Endothelial cell of umbilical vein (primary cell): Measurements from ENCODE around the gene INPP5F. TPM values are rescaled to one million over a fixed set of nuclear protein-coding genes. Genes with fewer than 3 reads are reported as not detected.

Source experiments
- BruUV-seq: library from RNA; stranded (reverse); fragments of 400-500 nt; replicated peaks from 2 replicates; lab custom pipeline; 2021; lab: Mats Ljungman, UMichigan
- CTCF ChIA-PET: fragments of 300-600, 350-600 bp; sonication (Branson Sonifier 250); formaldehyde crosslinking; loops from one replicate; lab custom pipeline; 2021; ENCODE audit warnings: antibody characterized with exemption, inconsistent platforms; lab: Charles Lee
- POLR2A ChIA-PET: fragments of 300-600, 350-600 bp; sonication (Branson Sonifier 250); formaldehyde crosslinking; loops from one replicate; lab custom pipeline; 2021; ENCODE audit warnings: antibody characterized with exemption, inconsistent platforms; lab: Charles Lee
- DNase-seq: peaks from one replicate; pipeline ENCODE4 v3.0.0-alpha.2; 2011; ENCODE audit warnings: low read depth, low spot score
- FAIRE-seq: peaks from 2 replicates; lab custom pipeline; 2011; peaks lifted over from hg19 to GRCh38; lab: Jason Lieb, UNC
- H2AFZ ChIP-seq: 2 replicates; pipeline ENCODE4 v1.6.0; 2012; ENCODE audit warnings: low read depth, low read length, control low read depth, inconsistent platforms
- H3K27ac ChIP-seq: 2 replicates; pipeline ENCODE4 v1.5.1; 2011; ENCODE audit warnings: low read depth, mild to moderate bottlenecking, control low read depth, low read length, moderate library complexity; ENCODE audit not compliant: insufficient read depth
- H3K27me3 ChIP-seq, 2 experiments: 2 replicates each; pipeline versions ENCODE4 v1.6.0 to v1.6.1; 2011; ENCODE audit warnings: low read length in 2 of 2, mixed read lengths in 1 of 2; ENCODE audit not compliant: control insufficient read depth in 2 of 2, insufficient read depth in 2 of 2
- H3K36me3 ChIP-seq, 2 experiments: 2 replicates in 1 of 2; 3 replicates in 1 of 2; pipeline ENCODE4 v1.5.1; 2011; ENCODE audit warnings: low read length in 2 of 2, mild to moderate bottlenecking in 1 of 2, moderate library complexity in 1 of 2; ENCODE audit not compliant: control insufficient read depth in 2 of 2, insufficient read depth in 2 of 2; ENCODE audit errors: extremely low read depth in 1 of 2
- H3K4me1 ChIP-seq: 3 replicates; pipeline ENCODE4 v1.5.1; 2011; ENCODE audit warnings: mild to moderate bottlenecking, low read length; ENCODE audit not compliant: control insufficient read depth, insufficient read depth; ENCODE audit errors: extremely low read depth
- H3K4me2 ChIP-seq: 2 replicates; pipeline ENCODE4 v1.6.1; 2011; ENCODE audit warnings: low read length, control low read depth, mixed read lengths; ENCODE audit not compliant: insufficient read depth
- H3K4me3 ChIP-seq, 3 experiments: fragments of 200-600 bp in 1 of 3; sonication (generic), shearing (Covaris generic) in 1 of 3; replicated peaks in 1 of 3; 2 replicates each; pipeline ENCODE4 v1.5.1; 2011 to 2016; ENCODE audit warnings: control low read depth in 3 of 3, low read length in 3 of 3, mild to moderate bottlenecking in 2 of 3, inconsistent platforms in 1 of 3, low read depth in 1 of 3, moderate library complexity in 1 of 3; ENCODE audit not compliant: insufficient read depth in 1 of 3
- H3K79me2 ChIP-seq: 2 replicates; pipeline ENCODE4 v1.6.0; 2012; ENCODE audit warnings: low read length, inconsistent platforms; ENCODE audit not compliant: control insufficient read depth, insufficient read depth
- H3K9ac ChIP-seq: replicated peaks from 2 replicates; pipeline ENCODE3; 2011; ENCODE audit warnings: low read length, control low read depth; ENCODE audit not compliant: insufficient read depth; ENCODE audit errors: extremely low read depth
- H3K9me1 ChIP-seq: replicated peaks from 3 replicates; pipeline ENCODE4 v1.6.0; 2011; ENCODE audit warnings: mild to moderate bottlenecking, low read length; ENCODE audit not compliant: control insufficient read depth, insufficient read depth; ENCODE audit errors: extremely low read depth
- H3K9me3 ChIP-seq: replicated peaks from 2 replicates; pipeline ENCODE4 v1.5.1; 2012; ENCODE audit warnings: low read length, inconsistent platforms; ENCODE audit not compliant: control insufficient read depth, insufficient read depth
- H4K20me1 ChIP-seq: replicated peaks from 2 replicates; pipeline ENCODE3; 2011; ENCODE audit warnings: mild to moderate bottlenecking, low read length; ENCODE audit not compliant: control insufficient read depth, insufficient read depth; ENCODE audit errors: extremely low read depth
- EZH2 ChIP-seq: IDR thresholded peaks from 2 replicates; pipeline ENCODE4 v1.6.1; 2012; ENCODE audit warnings: borderline replicate concordance, low read depth, mild to moderate bottlenecking, moderate library complexity, low read length, inconsistent platforms; ENCODE audit not compliant: severe bottlenecking
- FOS ChIP-seq: IDR thresholded peaks from 2 replicates; pipeline ENCODE4 v1.6.1; 2011; ENCODE audit warnings: mild to moderate bottlenecking, low read length, moderate library complexity, borderline replicate concordance; ENCODE audit not compliant: insufficient read depth
- GATA2 ChIP-seq: IDR thresholded peaks from 2 replicates; pipeline ENCODE4 v1.7.0; 2011; ENCODE audit warnings: low read depth, mild to moderate bottlenecking, moderate library complexity, mixed read lengths, low read length; ENCODE audit not compliant: insufficient read length, insufficient read depth
- JUN ChIP-seq: IDR thresholded peaks from 2 replicates; pipeline ENCODE4 v1.6.1; 2011; ENCODE audit warnings: borderline replicate concordance, low read depth; ENCODE audit not compliant: insufficient read length, insufficient read depth
- MYC ChIP-seq: IDR thresholded peaks from one replicate; pipeline ENCODE4 v1.6.1; 2011; ENCODE audit warnings: mild to moderate bottlenecking, low read depth, low read length
- POLR2A ChIP-seq: IDR thresholded peaks from 2 replicates; pipeline ENCODE4 v1.6.1; 2012; ENCODE audit warnings: low read depth, mild to moderate bottlenecking, control low read depth, low read length
- POLR2AphosphoS5 ChIP-seq: IDR thresholded peaks from 2 replicates; pipeline ENCODE4 v1.6.1; 2012; ENCODE audit warnings: low read depth, mild to moderate bottlenecking, control low read depth, low read length, moderate library complexity; ENCODE audit not compliant: insufficient read depth
- dilution Hi-C: fragments of 300-500 bp; cut with MboI; formaldehyde crosslinking; loops from one replicate; pipeline ENCODE4 v1.15.0; 2019; ENCODE audit warnings: low sequenced_read_pairs; ENCODE audit not compliant: extremely low pct_ligation_motif_present
- intact Hi-C: fragments of 100-400 bp; cut with micrococcal nuclease; formaldehyde crosslinking; loops from one replicate; pipeline ENCODE4 v1.10.0; 2022
- polyA plus RNA-seq, 4 experiments: library from polyadenylated mRNA; depleted of rRNA in 3 of 4; stranded (reverse) in 3 of 4; unstranded in 1 of 4; fragments of >200 nt; gene quantifications; 2 replicates each; pipeline versions ENCODE4 v1.2.1 to v1.2.3, GENCODE V29; 2011 to 2012; ENCODE audit warnings: missing spikeins in 1 of 4
- total RNA-seq: library from RNA; stranded (reverse); gene quantifications from 2 replicates; pipeline ENCODE4 v1.2.3, GENCODE V29; 2021
- TF ChIP-seq, protein P1 (sequence below): IDR thresholded peaks from 2 replicates; pipeline ENCODE4 v1.6.1; 2011; ENCODE audit not compliant: insufficient read depth, insufficient read length
- TF ChIP-seq, protein P2 (sequence below), 2 donors: IDR thresholded peaks; 1 replicate in 1 of 2; 2 replicates in 1 of 2; pipeline ENCODE4 v1.5.1; 2011; ENCODE audit warnings: low read length in 2 of 2, mild to moderate bottlenecking in 2 of 2, moderate library complexity in 2 of 2, control low read depth in 1 of 2, inconsistent platforms in 1 of 2, low read depth in 1 of 2; ENCODE audit not compliant: insufficient read depth in 1 of 2; ENCODE audit errors: extremely low read depth in 1 of 2

The INPP5F gene
- total and polyA plus RNA-seq, 2 donors (not counting 3 experiments of a cell fraction or from before 2014, with no cell fraction given) = 6.1 to 20.3 TPM

DNA sequence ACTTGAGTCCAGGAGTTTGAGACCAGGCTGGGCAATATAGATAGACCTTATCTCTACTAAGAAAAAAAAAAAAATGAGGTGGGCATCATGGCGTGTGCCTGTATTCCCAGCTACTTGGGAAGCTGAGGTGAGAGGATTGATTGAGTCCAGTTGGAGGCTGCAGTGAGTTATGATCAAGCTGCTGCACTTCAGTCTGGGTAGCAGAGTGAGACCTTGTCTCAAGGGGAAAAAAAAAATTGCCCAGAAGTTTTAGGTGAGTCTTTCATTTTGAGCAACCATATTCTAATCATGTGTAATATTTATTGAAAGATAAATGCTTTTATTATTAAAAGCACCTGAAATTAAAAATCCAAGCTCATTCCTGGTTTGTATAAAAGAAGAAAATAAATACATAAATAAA, 13.1 kb downstream of the INPP5F start:
- CTCF ChIA-PET = interaction anchor here (1.0 to 2.7 kb wide), 2 partner anchors 12 to 13 kb away, joined by 3 to 25 read pairs; partner anchors contain the start of gene INPP5F
- no peak for TF ChIP-seq EZH2
- TF ChIP-seq FOS = no peak
- TF ChIP-seq, protein P1, sequence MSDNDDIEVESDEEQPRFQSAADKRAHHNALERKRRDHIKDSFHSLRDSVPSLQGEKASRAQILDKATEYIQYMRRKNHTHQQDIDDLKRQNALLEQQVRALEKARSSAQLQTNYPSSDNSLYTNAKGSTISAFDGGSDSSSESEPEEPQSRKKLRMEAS = no peak
- no peak for TF ChIP-seq GATA2
- TF ChIP-seq POLR2AphosphoS5 = no peak
- TF ChIP-seq, protein P2, sequence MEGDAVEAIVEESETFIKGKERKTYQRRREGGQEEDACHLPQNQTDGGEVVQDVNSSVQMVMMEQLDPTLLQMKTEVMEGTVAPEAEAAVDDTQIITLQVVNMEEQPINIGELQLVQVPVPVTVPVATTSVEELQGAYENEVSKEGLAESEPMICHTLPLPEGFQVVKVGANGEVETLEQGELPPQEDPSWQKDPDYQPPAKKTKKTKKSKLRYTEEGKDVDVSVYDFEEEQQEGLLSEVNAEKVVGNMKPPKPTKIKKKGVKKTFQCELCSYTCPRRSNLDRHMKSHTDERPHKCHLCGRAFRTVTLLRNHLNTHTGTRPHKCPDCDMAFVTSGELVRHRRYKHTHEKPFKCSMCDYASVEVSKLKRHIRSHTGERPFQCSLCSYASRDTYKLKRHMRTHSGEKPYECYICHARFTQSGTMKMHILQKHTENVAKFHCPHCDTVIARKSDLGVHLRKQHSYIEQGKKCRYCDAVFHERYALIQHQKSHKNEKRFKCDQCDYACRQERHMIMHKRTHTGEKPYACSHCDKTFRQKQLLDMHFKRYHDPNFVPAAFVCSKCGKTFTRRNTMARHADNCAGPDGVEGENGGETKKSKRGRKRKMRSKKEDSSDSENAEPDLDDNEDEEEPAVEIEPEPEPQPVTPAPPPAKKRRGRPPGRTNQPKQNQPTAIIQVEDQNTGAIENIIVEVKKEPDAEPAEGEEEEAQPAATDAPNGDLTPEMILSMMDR (IDR thresholded peaks at IDR 0.05; ENCODE audit: extremely low read depth in 1 of 2, insufficient read depth in 1 of 2, low read depth in 1 of 2, low read length in 2 of 2) = no peak
- no peak for TF ChIP-seq POLR2A
- no peak for TF ChIP-seq MYC
- no peak for TF ChIP-seq JUN
- intact Hi-C loops = no loop called here
- FAIRE-seq = no peak
- Histone ChIP-seq H3K36me3 (no peaks in the 10 kb centered on the region), H3K27me3 (no peaks in the 10 kb centered on the region), H3K79me2 (peaks cover 44% of the 10 kb centered on the region), H3K9me1 (no peaks in the 10 kb centered on the region), H3K4me1 (peaks cover 24% of the 10 kb centered on the region), H2AFZ (no peak overlapping the region), H3K4me2 (no peak overlapping the region), H3K9me3 (no peaks in the 10 kb centered on the region), H4K20me1 (no peaks in the 10 kb centered on the region), H3K27ac (no peak overlapping the region), H3K4me3 (no peak overlapping the region), H3K9ac (no peak overlapping the region)
- POLR2A ChIA-PET = no interaction called here
- no peak for DNase-seq
- dilution Hi-C loops = no loop called here
- BruUV-seq = no TSS peak
